Measurements from ENCODE around the gene WFDC1.

DNA sequence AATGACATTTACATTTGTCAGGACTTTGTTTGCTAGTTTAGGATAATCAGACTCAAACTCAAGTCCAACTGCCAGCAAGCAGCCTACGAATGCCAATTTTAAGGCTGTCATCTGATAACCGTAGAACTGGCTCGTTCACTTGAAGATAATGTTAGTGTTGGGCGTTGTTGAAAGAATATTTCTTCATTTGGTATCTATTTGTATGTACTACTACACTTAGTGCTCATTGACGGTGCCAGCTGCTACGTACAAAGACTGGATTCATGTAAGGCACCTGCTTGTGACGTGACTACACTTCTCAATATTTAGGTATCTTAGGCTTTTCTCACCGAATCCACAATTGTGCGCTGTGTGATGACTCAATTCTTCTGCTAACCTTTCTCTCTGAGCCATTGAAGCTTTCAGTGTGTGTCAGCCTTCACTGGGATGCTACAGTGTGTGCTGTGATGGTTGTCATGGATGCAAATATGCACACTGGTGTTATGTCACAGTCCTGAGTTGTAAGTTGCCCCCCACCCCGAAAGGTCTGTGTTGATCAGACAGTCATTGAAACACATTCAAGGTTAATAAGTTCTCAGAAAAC is 79.3 kb downstream of the WFDC1 start:
- TF ChIP-seq, protein P1, sequence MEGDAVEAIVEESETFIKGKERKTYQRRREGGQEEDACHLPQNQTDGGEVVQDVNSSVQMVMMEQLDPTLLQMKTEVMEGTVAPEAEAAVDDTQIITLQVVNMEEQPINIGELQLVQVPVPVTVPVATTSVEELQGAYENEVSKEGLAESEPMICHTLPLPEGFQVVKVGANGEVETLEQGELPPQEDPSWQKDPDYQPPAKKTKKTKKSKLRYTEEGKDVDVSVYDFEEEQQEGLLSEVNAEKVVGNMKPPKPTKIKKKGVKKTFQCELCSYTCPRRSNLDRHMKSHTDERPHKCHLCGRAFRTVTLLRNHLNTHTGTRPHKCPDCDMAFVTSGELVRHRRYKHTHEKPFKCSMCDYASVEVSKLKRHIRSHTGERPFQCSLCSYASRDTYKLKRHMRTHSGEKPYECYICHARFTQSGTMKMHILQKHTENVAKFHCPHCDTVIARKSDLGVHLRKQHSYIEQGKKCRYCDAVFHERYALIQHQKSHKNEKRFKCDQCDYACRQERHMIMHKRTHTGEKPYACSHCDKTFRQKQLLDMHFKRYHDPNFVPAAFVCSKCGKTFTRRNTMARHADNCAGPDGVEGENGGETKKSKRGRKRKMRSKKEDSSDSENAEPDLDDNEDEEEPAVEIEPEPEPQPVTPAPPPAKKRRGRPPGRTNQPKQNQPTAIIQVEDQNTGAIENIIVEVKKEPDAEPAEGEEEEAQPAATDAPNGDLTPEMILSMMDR (IDR thresholded peaks at IDR 0.05) = no peak
- no peak for TF ChIP-seq POLR2A (IDR thresholded peaks at IDR 0.05)

Measured in vagina (tissue), 2 donors.